ENCODE measurements around the gene RNF31.

The RNF31 gene

DNA sequence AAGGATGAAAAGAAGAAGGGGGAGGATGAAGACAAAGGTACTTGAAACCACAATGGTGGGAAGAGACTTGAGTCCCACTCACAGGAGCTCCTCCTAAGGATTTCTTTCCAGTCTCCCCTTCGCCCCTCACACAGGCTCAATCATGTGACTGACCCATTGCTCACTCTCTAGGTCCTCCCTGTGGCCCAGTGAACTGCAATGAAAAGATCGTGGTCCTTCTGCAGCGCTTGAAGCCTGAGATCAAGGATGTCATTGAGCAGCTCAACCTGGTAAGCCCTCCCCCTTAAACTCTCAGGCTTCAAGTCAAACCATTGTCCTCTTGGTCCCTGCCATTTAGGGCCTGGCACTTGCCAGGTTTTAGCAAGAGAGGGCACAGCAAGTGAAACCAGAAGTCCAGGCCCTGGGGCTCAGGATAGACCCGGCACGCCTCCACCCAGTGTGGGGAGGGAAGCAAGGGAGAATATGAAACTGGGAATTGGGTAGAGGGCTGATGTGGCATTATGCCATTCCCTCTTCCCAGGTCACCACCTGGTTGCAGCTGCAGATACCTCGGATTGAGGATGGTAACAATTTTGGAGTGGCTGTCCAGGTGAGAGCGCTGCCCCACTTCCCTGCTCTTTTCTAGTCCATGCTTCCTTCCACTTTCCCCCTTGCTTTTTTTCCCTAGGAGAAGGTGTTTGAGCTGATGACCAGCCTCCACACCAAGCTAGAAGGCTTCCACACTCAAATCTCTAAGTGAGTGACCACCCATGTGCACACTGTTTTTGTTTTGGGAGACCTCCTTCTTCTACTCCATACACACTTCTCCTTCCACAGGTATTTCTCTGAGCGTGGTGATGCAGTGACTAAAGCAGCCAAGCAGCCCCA is 9.5 kb upstream of the RNF31 start:
- DNase-seq (ENCODE audit: low spot score), result no peak

DNA sequence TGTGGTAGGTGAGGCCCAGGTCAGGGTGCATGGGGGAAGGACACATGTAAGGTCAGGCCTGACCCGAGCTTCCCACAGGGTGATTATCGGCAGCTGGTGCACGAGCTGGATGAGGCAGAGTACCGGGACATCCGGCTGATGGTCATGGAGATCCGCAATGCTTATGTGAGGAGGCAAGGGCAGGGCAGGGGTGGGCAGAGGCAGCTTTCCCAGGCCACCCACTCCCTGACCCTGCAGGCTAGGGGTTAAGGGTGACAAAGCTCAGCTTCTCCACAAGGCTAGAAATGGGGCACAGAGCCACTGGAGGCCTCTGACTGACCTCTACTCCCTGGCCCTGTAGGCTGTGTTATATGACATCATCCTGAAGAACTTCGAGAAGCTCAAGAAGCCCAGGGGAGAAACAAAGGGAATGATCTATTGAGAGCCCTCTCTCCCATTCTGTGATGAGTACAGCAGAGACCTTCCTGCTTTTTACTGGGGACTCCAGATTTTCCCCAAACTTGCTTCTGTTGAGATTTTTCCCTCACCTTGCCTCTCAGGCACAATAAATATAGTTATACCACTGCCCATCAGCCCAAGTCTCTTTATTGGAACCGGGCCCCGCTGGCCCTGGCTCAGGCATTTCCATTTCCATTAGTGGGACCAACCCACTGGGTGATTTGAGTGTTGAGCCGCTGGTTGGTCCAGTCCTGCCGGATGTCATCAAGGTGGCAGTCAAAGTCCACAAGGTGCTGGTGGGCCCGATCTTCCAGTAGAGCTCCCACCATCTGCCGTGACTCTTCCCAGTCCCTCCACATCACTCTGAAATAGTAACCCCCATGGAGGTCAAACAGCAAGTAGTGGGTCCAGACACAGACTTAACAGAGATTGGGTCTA is 8.7 kb upstream of the RNF31 start:
- no peak for DNase-seq (ENCODE audit: low spot score)

DNA sequence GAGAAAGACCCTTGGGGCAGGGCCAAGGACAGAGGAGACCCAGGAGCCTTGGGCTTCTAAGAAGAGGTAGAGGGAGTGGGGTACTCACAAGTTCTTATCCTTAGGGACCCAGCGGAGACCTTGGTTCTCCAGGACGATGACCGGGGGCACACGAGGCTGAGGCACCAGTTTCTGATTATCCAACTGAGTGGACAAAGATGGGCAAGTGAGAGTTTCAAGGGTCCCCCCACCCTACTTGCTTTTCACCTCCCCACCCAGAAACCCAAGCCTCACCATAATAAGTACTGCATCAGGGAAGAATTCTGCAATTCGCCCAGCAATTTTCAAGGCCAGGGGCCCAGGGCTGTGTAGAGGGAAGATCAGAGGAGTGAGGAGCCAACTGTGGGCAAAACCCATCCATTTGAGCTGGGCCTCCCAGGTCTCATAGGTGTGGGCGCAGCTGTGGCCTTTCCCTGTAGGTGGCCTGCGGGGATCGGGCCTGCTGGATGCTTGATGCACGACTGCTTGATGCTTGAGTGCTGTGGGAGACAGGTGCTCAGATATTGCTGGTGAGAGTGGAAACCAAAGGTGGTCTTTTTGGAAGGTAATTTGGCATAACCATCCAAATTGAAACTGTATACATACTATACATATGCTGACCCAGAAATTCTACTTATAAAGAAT is 7.9 kb upstream of the RNF31 start:
- DNase-seq (ENCODE audit: low spot score), result no peak

DNA sequence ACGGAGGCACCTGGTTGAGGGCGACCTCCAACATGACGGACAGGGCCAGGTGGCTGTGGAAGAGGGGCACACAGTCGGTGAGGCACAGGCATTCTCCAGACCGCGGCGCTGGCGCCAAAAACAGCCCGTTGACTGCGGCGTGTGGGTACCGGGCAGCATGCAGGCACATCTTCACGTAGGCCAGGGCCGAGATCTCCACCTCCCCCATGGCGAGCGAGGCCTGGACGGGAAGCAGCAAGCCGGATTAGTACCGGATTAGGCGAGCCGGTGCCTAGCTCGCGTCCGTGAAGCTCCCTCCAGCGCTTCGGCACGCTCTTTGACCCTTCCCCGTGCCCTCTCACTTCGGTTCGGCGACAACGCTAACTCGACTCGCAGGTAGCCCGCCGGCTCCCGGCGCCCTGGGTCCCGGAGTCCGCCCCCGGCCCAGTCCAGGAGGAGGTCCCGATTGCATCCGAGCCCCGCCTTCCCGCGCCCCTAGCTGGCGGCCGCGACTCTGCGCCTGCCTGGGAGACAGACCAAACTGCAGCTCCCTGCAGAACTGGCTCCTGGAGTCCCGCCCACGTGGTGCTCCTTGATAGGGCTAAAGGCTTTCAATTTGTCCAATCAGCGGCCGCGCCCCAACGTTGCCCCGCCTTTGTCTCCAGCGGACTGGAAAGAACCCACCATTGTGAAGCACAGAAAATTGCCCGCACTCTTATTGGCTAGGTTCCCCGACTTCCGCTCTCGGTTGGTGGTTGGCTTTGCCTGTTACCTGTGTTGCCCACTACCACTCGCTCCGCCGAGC is 6.0 kb upstream of the RNF31 start, which contains the start of gene EMC9:
Gene EMC9, minus strand, starts transcription at position 495 of the 784 bp plus-strand sequence. Its CDS starts 287 bp downstream, at position 208.
- peak; percentile 99 for DNase-seq (ENCODE audit: low spot score)

DNA sequence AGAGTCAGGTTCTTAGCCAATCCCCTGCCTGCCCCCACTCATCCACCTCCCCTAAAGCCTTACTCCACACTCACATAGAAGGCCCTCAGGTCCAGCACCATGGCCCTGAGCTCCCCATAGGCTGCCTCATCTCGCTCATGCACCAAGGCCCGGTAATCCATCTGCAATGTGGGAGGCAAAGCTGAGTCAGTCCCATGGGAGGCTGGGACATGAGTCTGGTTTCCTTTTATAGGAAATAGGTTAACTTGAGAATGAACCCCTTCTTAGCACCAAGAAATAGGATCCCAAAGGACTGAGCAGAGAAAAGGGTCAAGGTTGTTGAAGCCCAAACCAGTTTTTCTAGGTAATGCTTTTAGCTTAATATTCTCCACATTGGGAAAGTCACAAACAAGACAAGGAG is 3.8 kb upstream of the RNF31 start:
- DNase-seq (ENCODE audit: low spot score), result no peak

DNA sequence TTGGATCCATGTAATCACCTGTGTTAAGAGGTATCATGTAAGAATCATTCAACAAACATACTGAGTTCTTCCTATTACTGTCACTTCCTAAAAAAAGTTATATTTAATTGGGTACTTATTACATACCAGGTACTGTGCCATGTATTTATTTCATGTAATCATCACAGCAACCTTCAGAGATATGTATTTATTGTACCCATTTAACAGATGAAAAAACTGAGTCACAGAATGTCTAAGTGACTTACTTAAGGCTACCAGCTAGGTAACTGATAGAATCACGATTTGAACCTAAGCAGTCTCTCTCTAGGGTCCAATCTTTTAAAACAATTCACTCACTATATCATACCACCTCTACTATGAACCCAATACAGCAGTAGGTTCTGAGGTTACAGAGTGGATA is 2.8 kb upstream of the RNF31 start:
- DNase-seq (ENCODE audit: low spot score), result no peak

DNA sequence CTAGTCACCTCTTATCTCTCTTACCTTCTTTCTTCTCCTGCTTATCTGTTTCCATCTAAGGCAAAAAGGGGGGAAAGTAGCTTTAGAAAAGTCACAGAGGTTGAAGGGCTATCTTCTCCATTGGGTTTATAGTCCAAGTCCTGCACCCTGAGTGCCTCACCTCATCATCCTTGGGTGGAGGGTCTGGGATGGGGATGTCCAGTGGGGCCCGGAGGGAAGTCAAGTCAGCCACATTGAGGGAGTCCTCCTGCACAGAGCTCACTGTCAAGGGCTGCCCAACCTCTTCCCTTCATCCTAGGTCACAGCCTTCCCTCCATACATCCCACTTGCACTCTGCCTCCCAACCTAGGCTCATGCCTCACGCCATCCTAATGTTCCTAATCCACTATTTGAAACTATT is 2.1 kb upstream of the RNF31 start:
- DNase-seq (ENCODE audit: low spot score), result no peak

DNA sequence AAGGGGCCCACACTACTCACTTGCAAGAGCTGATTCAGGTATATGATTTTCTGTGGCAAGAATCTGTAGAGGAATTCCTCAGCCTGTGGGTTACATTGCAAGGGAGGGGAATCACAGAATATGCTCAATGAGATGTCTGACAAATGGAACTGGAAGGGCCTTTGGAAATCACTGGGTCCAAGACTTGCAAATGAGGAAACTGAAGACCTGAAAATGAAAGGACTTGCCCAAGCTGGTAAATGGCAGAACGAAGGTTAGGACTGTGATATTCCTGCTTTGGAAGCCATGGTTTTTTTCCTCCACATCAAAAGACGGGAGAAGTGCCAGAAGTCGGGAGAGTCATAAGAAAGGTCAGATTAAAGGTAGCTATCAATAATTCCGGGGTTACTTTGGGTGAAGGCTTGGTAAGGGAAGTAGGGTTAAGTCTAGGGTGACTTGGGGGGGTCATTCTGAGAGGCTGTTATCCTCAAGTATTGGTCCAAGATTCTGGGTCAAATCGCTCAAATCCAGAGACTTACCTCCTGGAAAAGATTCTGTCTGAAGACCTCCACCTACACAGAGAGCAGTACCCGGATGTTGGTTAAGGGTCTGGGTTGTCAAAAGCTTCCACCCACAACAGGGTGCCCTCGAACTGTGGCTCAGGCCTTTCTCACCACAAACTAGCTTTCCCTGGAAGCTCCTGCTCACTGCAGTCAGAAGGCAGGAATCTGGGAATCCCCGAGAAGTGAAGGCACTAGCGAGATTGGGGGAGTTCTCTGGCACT is 1.4 kb upstream of the RNF31 start:
- no peak for DNase-seq (ENCODE audit: low spot score)

DNA sequence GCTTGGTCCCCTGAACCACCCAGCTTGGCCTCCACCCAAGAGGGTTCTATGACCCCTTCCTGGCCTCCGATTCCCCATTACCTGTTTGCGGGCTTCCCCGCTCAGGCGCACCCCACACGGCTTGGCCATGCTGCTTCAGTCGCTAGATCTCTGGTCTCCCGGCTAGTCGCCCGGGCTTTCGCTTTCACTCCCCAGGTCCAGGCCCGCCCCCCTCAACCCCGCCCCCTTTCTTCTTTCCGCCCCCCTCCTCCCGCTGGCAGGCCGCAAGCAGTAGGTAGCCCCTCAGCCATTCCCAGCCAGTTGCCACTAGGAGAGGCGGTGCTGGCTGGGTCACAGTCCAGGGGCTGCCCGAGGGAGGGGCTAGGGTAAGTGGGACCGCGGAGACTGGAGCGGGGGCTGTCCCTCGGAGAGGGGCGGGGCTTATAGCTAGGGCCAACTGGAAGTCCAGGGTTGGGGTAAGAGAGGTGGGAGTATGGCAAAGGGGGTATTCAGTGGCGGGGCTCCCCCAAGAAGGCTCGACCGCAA is 783 bp upstream of the RNF31 start, which contains the start of gene PSME2:
Gene PSME2, minus strand, starts transcription at position 158 of the 525 bp plus-strand sequence. Its CDS starts 29 bp downstream, at position 129.
- DNase-seq (ENCODE audit: low spot score), result peak; percentile 88

DNA sequence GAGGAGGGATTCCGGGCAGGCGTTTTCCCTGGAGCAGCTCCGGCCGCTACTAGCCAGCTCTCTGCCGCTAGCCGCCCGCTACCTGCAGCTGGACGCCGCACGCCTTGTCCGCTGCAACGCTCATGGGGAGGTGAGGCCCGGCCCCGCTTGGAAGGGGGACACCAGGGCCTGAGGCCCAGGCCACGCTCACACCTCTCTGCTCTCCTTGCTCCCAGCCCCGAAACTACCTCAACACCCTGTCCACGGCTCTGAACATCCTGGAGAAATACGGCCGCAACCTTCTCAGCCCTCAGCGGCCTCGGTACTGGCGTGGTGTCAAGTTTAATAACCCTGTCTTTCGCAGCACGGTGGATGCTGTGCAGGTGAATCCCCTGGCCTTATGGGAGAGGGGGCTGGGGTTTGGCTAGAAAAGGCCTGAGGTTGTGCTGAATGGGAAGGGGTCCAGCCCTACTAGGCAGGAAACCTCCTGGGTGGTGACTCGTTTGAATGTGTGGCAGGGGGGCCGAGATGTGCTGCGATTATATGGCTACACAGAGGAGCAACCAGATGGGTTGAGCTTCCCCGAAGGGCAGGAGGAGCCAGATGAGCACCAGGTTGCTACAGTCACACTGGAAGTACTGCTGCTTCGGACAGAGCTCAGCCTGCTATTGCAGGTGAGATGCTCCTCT is 597 bp downstream of the RNF31 start:
- no peak for DNase-seq (ENCODE audit: low spot score)

DNA sequence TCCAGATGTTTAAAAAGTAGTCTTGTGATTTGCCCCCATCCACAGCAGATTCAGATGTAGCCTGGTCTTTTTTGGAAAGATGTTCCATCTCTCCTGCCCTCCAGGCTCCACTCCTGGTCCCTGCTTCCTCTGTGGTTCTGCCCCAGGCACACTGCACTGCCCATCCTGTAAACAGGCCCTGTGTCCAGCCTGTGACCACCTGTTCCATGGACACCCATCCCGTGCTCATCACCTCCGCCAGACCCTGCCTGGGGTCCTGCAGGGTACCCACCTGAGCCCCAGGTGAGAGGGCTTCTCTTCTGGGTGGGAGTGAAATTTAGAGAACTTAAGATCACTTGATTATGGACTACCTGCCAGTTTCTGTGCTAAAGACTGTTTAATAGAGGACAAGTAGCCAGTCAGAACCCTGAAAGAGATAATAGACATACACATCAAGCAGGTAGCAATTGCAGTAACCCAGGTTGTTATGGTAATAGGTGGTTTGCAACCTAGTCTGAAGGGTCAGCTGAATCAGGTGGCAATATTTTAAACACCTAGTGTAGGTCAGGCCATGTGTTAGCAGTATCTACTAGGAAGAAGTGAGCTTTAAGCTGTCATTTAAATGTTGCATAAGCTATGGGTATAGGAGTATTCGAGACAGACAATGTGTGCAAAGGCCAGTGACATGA is 2.1 kb downstream of the RNF31 start:
- DNase-seq (ENCODE audit: low spot score), result no peak

DNA sequence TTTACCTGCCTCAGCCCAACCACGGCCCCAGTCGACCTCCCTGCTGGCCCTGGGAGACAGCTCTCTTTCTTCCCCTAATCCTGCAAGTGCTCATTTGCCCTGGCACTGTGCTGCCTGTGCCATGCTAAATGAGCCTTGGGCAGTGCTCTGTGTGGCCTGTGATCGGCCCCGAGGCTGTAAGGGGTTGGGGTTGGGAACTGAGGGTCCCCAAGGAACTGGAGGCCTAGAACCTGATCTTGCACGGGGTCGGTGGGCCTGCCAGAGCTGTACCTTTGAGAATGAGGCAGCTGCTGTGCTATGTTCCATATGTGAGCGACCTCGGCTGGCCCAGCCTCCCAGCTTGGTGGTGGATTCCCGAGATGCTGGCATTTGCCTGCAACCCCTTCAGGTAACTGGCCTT is 2.8 kb downstream of the RNF31 start:
- DNase-seq (ENCODE audit: low spot score), result no peak

DNA sequence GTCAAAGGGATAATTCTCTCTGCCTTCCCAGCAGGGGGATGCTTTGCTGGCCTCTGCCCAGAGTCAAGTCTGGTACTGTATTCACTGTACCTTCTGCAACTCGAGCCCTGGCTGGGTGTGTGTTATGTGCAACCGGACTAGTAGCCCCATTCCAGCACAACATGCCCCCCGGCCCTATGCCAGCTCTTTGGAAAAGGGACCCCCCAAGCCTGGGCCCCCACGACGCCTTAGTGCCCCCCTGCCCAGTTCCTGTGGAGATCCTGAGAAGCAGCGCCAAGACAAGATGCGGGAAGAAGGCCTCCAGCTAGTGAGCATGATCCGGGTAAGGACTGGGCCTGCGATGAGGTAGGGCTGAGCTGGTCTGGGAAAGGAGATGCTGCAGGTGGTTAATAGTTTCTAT is 3.3 kb downstream of the RNF31 start:
- DNase-seq (ENCODE audit: low spot score), result no peak

DNA sequence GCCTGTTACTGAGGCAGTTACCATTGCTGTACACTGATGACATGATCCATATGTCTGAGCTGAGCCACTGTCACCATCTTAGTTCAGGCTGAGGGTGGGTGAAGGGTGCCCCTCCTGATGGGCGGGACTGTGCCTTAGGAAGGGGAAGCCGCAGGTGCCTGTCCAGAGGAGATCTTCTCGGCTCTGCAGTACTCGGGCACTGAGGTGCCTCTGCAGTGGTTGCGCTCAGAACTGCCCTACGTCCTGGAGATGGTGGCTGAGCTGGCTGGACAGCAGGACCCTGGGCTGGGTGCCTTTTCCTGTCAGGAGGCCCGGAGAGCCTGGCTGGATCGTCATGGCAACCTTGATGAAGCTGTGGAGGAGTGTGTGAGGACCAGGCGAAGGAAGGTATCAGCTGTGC is 3.7 kb downstream of the RNF31 start:
- DNase-seq (ENCODE audit: low spot score), result no peak

DNA sequence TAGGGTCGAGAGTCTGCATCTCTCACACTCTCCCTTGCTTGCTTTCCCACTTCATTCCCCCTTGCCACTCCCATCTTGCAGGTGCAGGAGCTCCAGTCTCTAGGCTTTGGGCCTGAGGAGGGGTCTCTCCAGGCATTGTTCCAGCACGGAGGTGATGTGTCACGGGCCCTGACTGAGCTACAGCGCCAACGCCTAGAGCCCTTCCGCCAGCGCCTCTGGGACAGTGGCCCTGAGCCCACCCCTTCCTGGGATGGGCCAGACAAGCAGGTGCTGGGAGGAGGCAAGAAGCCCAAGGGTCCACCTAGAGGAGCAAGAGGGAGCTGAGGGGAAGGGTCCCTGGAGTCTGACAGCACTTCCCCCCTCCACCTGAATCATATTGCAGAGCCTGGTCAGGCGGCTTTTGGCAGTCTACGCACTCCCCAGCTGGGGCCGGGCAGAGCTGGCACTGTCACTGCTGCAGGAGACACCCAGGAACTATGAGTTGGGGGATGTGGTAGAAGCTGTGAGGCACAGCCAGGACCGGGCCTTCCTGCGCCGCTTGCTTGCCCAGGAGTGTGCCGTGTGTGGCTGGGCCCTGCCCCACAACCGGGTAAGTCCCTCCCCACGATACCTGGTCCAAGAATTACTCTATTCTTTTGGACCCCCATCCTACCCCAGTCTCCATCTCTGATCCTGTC is 4.2 kb downstream of the RNF31 start:
- DNase-seq (ENCODE audit: low spot score), result no peak

DNA sequence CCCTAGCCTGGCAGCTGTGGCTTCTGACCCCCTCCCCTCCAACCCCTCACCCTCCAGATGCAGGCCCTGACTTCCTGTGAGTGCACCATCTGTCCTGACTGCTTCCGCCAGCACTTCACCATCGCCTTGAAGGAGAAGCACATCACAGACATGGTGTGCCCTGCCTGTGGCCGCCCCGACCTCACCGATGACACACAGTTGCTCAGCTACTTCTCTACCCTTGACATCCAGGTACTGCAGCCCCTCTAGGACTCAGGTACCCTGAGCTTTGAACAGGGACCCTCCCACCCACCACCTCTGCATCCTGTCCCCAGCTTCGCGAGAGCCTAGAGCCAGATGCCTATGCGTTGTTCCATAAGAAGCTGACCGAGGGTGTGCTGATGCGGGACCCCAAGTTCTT is 7.8 kb downstream of the RNF31 start:
- no peak for DNase-seq (ENCODE audit: low spot score)

DNA sequence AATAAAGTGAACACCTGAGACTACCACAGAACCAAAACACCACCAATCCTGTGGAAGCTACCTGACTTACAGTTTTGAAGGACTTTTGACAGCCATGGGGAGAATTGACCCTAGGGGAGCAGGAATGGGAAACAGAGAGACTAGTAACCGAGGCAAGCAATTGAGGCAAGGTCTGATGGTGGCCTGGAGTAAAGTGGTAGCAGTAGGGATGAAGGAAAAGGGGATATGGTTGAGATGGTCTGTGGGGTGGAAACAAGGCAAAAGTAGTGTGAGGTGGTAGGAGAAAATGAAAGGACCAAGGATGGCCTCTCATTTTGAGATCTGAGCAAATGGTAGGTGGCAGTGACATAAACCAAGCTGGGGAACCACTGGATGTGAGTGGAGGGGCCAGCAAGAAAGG is 9.5 kb downstream of the RNF31 start:
- no peak for DNase-seq (ENCODE audit: low spot score)

DNA sequence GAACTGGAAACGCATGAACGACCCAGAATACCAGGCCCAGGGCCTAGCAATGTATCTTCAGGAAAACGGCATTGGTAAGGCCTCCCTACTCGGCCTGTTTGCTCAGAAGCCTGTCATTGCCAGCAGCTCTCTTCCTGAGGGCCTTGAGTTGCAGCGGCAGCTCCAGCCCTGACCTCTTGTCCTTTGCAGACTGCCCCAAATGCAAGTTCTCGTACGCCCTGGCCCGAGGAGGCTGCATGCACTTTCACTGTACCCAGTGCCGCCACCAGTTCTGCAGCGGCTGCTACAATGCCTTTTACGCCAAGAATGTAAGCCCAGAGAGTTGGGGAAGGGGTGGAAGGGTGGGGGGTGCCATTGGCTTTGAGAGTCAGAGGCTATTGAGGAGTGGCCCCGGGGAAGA is 10.0 kb downstream of the RNF31 start:
- DNase-seq (ENCODE audit: low spot score), result no peak
